LNCAP (cell line): ENCODE measurements around the gene SLC49A4.

Experiments used
- CTCF ChIP-seq: fragments of 450-650 bp; IDR thresholded peaks from 2 replicates; pipeline ENCODE4 v1.5.1; 2017; ENCODE audit warnings: mild to moderate bottlenecking

The SLC49A4 gene

DNA sequence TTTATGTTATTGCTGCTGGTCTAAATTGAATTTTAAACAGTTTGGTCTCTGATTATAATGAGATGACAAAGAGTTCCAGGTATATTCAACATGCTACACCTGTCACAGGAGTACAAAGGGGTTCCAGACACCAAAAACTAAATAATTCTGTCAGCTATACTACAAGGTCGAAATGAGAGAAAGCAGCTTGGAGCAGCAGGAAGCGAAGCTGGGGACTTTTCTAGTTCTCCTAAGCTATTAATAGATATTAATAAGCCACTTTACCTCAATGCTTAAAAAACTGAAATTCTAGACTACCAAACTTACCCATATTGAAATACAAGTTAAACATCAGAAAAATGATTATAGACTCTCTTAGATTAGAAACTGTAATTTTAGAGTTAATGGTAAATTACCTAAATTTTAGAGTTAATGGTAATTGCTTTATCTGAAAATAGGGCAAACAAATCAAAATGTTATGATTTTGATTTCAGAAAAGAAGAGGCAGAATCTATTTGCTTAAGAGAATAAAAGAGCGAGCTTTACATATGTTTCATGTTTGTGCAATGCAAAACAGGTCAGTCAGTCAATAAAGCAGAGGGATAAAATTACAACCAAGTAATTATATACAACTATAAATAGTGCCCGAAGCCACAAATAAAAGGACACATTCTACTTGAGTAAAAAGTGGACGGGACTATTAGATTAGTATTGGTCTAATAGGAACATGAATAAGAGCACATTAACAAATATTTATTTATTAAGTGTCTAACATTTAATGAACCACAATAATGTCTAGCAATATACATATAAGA lies 18.0 kb upstream of the SLC49A4 start:
- TF ChIP-seq CTCF = no peak

GRCh38 chr3:122777563-122777962 lies 17.3 kb upstream of the SLC49A4 start:
- TF ChIP-seq CTCF = no peak

- TF ChIP-seq CTCF = no peak
Measured at GRCh38 chr3:122782804-122783203, 12.1 kb upstream of the SLC49A4 start.

DNA sequence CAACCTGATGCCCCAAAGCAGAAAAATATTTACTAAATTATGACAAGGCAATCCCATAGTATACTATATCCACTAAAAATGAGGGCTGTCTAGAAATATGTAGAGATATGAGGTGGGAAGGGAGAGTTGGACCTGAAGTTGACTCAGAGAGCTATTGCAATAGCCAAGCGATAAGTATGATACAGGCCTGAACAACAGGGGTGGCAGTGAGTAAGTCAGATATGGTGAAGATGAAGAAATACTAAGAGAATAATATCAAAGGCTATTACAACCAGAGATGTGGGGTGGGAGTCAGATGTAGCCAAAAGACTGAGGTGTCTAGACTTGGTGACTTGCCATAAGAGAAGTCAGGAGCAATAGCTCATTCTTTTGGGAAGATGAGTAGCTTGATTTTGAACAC lies 10.4 kb upstream of the SLC49A4 start:
- no peak for TF ChIP-seq CTCF

- no peak for TF ChIP-seq CTCF
Measured at GRCh38 chr3:122785231-122785630, 9.6 kb upstream of the SLC49A4 start.

DNA sequence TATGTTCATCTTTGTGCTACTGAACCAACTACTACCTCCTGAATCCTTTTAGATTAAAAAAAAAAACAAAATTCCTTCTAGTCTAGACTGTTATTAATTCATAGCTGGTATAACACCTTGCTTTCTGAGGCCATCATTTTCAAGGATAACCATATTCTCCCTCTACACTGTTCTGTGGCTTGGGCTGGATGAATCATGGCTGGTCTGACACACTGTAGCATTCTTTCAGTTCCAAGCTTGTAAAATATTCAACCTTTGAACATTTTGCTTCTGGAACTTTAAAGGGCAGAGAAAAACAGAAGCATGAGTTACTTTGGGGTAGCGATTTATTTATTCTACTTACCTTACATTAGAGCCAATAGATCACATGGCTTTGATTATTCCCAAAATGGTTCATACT lies 8.8 kb upstream of the SLC49A4 start:
- no peak for TF ChIP-seq CTCF

DNA sequence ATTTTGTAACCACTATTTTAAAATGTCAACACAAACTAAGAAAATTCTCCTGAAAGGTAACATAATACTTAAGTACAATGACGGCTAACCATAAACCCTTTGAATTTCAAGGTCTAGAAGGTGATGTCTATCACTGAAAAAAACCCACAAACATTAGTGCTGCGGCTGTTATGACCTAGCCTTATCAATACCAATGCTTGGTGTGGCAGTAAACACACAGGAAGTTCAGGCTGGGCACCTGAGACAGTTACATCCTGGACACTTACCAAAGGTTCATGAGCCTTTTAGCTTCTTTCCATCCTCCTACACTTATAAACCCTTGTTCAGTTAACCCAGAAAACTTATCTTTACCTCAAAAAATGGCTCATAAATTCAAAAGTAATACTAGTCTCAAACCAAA lies 7.0 kb upstream of the SLC49A4 start:
- no peak for TF ChIP-seq CTCF
